ENCODE data around the gene SIRT5. TPM values are rescaled to one million over a fixed set of nuclear protein-coding genes. Genes with fewer than 3 reads are reported as not detected.

SIRT5 gene
- total RNA-seq, 2 donors from 2014 or later: 13.3 to 13.7 TPM

- no peak overlapping the region for H3K9ac ChIP-seq (ENCODE audit: low read depth in 2 of 2, low read length in 2 of 2)
- no peak overlapping the region for H3K27ac ChIP-seq
- H3K9me3 ChIP-seq: no peaks in the 10 kb centered on the region
- H3K27me3 ChIP-seq: no peaks in the 10 kb centered on the region
- DNase-seq: no peak
- H3K4me3 ChIP-seq: no peak overlapping the region
- intact Hi-C loops (cut with DNase I): no loop called here
- TF ChIP-seq, protein P1, sequence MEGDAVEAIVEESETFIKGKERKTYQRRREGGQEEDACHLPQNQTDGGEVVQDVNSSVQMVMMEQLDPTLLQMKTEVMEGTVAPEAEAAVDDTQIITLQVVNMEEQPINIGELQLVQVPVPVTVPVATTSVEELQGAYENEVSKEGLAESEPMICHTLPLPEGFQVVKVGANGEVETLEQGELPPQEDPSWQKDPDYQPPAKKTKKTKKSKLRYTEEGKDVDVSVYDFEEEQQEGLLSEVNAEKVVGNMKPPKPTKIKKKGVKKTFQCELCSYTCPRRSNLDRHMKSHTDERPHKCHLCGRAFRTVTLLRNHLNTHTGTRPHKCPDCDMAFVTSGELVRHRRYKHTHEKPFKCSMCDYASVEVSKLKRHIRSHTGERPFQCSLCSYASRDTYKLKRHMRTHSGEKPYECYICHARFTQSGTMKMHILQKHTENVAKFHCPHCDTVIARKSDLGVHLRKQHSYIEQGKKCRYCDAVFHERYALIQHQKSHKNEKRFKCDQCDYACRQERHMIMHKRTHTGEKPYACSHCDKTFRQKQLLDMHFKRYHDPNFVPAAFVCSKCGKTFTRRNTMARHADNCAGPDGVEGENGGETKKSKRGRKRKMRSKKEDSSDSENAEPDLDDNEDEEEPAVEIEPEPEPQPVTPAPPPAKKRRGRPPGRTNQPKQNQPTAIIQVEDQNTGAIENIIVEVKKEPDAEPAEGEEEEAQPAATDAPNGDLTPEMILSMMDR (IDR thresholded peaks at IDR 0.05): no peak
- no peaks in the 10 kb centered on the region for H3K36me3 ChIP-seq
- H3K4me1 ChIP-seq: no peaks in the 10 kb centered on the region
Measured at GRCh38 chr6:13604546-13605416, 30.4 kb downstream of the SIRT5 start.

- no peaks in the 10 kb centered on the region for H3K36me3 ChIP-seq
- no peak overlapping the region for H3K27ac ChIP-seq
- no peak overlapping the region for H3K4me3 ChIP-seq
- intact Hi-C loops (cut with DNase I): no loop called here
- H3K27me3 ChIP-seq: no peaks in the 10 kb centered on the region
- no peaks in the 10 kb centered on the region for H3K4me1 ChIP-seq
- no peak for DNase-seq
- TF ChIP-seq, protein P1 (IDR thresholded peaks at IDR 0.05): no peak
- H3K9ac ChIP-seq (ENCODE audit: low read depth in 2 of 2, low read length in 2 of 2): no peak overlapping the region
- H3K9me3 ChIP-seq: no peaks in the 10 kb centered on the region
Measured at GRCh38 chr6:13605634-13606033, 31.2 kb downstream of the SIRT5 start.

- Histone ChIP-seq H3K4me1 (peaks cover 7% of the 10 kb centered on the region), H3K36me3 (no peaks in the 10 kb centered on the region), H3K4me3 (no peak overlapping the region), H3K27me3 (no peaks in the 10 kb centered on the region), H3K9me3 (no peaks in the 10 kb centered on the region), H3K27ac (no peak overlapping the region), H3K9ac (ENCODE audit: low read depth in 2 of 2, low read length in 2 of 2) (no peak overlapping the region)
- intact Hi-C loops (cut with DNase I): no loop called here
- DNase-seq: no peak
- TF ChIP-seq, protein P1 (IDR thresholded peaks at IDR 0.05): no peak
Measured at GRCh38 chr6:13611715-13612114, 37.3 kb downstream of the SIRT5 start.

DNA sequence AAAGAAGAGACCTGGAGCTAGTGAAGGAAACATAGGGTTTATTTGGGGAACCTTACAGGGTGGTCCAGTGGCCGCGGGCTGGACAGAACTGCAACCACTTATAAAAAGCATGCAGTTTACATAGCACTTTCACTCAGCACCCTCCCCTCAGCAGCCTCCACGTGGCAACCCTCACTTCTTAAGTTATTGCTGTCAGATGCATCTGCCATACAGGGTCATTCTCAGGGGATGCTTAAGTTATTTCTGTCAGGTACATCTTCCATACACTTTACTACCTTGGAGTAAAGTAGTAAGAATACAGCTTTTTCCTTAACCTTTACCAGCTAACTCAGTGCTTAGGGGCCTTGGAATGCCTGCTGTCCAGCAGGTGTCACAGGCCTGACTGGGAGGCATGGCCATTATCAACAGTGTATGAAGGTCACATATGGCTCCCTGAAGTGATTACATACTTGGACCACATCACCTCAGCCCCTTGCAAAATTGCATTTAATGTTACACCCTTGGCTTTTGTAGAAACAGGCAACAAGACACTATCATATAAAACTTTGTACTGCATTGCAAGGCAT is 38.7 kb downstream of the SIRT5 start:
- intact Hi-C loops (cut with DNase I): no loop called here
- Histone ChIP-seq H3K27ac (no peak overlapping the region), H3K9ac (ENCODE audit: low read depth in 2 of 2, low read length in 2 of 2) (peak overlapping the region in 1 of 2 donors; percentile 21), H3K27me3 (no peaks in the 10 kb centered on the region), H3K9me3 (no peaks in the 10 kb centered on the region), H3K4me1 (peaks cover 7% of the 10 kb centered on the region), H3K36me3 (no peaks in the 10 kb centered on the region), H3K4me3 (no peak overlapping the region)
- TF ChIP-seq, protein P1 (IDR thresholded peaks at IDR 0.05): no peak
- no peak for DNase-seq

- Histone ChIP-seq H3K4me1 (peaks cover 7% of the 10 kb centered on the region), H3K9ac (ENCODE audit: low read depth in 2 of 2, low read length in 2 of 2) (peak overlapping the region; percentile 95 to 97), H3K36me3 (peaks cover 4% of the 10 kb centered on the region), H3K9me3 (no peaks in the 10 kb centered on the region), H3K4me3 (peak overlapping the region; percentile 78), H3K27ac (peak overlapping the region; percentile 87), H3K27me3 (no peaks in the 10 kb centered on the region)
- intact Hi-C loops (cut with DNase I): no loop called here
- peak; percentile 58 for DNase-seq
- TF ChIP-seq, protein P1 (IDR thresholded peaks at IDR 0.05): no peak
Measured at GRCh38 chr6:13614126-13614925, 39.9 kb downstream of the SIRT5 start.
